CD4-positive, CD25-positive, alpha-beta regulatory T cell (primary cell): ENCODE data around the gene VN1R5. TPM values are rescaled to one million over a fixed set of nuclear protein-coding genes. Genes with fewer than 3 reads are reported as not detected.
A peak's percentile ranks its signal among the peaks of the same experiment; 100 is the strongest.
"Not testable (repeated sequence)": the region's sequence is repeated elsewhere in the genome, so short reads cannot be mapped to it uniquely, and the experiment has no call there.

Source experiments
- ATAC-seq, 2 donors: fragments of 150-1000 bp; cut with Tn5 transposase; one replicate each; pipeline ENCODE4 v1.10.0; 2021; ENCODE audit warnings: low read depth in 2 of 2, moderate number of reproducible peaks in 2 of 2, moderate library complexity in 1 of 2
- DNase-seq, 3 donors: peaks; one replicate each; pipeline versions ENCODE4 v3.0.0 to v3.0.0-alpha.2; 2012 to 2022; ENCODE audit warnings: mixed read lengths in 1 of 3
- H3K27ac ChIP-seq: one replicate; pipeline ENCODE4 v1.7.0; 2013; ENCODE audit warnings: mild to moderate bottlenecking, low read length; ENCODE audit not compliant: insufficient read depth, poor library complexity, severe bottlenecking
- H3K27me3 ChIP-seq: one replicate; pipeline ENCODE4 v1.7.0; 2013; ENCODE audit warnings: low read length; ENCODE audit not compliant: control insufficient read depth, insufficient read depth
- H3K36me3 ChIP-seq: one replicate; pipeline ENCODE4 v1.7.0; 2013; ENCODE audit warnings: mild to moderate bottlenecking, low read length, moderate library complexity; ENCODE audit not compliant: control insufficient read depth, insufficient read depth
- H3K4me1 ChIP-seq: 2 replicates; pipeline ENCODE4 v1.7.0; 2013; ENCODE audit warnings: mild to moderate bottlenecking, low read length; ENCODE audit not compliant: insufficient read depth, control insufficient read depth, poor library complexity, severe bottlenecking
- H3K4me3 ChIP-seq: one replicate; pipeline ENCODE4 v1.7.0; 2013; ENCODE audit warnings: low read depth, mild to moderate bottlenecking, low read length, moderate library complexity
- H3K9me3 ChIP-seq, 2 experiments: 1 replicate in 1 of 2; 2 replicates in 1 of 2; pipeline ENCODE4 v1.7.0; 2013; ENCODE audit warnings: low read length in 2 of 2, mild to moderate bottlenecking in 1 of 2, moderate library complexity in 1 of 2; ENCODE audit not compliant: control insufficient read depth in 2 of 2
- H3K27ac Mint-ChIP-seq, 3 donors: one replicate each; pipeline ENCODE4 v1.8.0; 2020 to 2022; ENCODE audit warnings: mild to moderate bottlenecking in 3 of 3, mixed read lengths in 3 of 3, moderate library complexity in 2 of 3
- H3K27me3 Mint-ChIP-seq: one replicate; pipeline ENCODE4 v1.8.0; 2022; ENCODE audit warnings: mild to moderate bottlenecking, mixed read lengths
- H3K36me3 Mint-ChIP-seq: one replicate; pipeline ENCODE4 v1.8.0; 2020; ENCODE audit warnings: mixed read lengths
- H3K4me1 Mint-ChIP-seq, 4 donors: one replicate each; pipeline ENCODE4 v1.8.0; 2020 to 2022; ENCODE audit warnings: mixed read lengths in 4 of 4, mild to moderate bottlenecking in 1 of 4
- H3K4me3 Mint-ChIP-seq, 4 donors: one replicate each; pipeline ENCODE4 v1.8.0; 2020 to 2022; ENCODE audit warnings: mild to moderate bottlenecking in 4 of 4, mixed read lengths in 4 of 4, moderate library complexity in 3 of 4
- H3K9me3 Mint-ChIP-seq, 7 donors: one replicate each; pipeline ENCODE4 v1.8.0; 2020 to 2022; ENCODE audit warnings: mixed read lengths in 7 of 7, mild to moderate bottlenecking in 3 of 7, moderate library complexity in 2 of 7
- polyA plus RNA-seq, 4 donors: library from polyadenylated mRNA; unstranded; fragments of 300-500 nt; fragmentation: Illumina TruSeq; gene quantifications; one replicate each; pipeline ENCODE4 v1.2.3, GENCODE V29; 2021
- total RNA-seq: library from RNA; stranded (reverse); gene quantifications from one replicate; pipeline ENCODE4 v1.2.3, GENCODE V29; 2022

VN1R5 gene
- total and polyA plus RNA-seq, 5 donors from 2014 or later: not detected

- no peak overlapping the region for H3K27ac ChIP-seq
- ATAC-seq: no peak
- Mint-ChIP-seq H3K9me3 (peaks cover 0 to 28% (median 8%) of the 10 kb centered on the region in 7 donors), H3K4me1 (peaks cover 0 to 6% (median 0%) of the 10 kb centered on the region in 4 donors), H3K27ac (no peak overlapping the region), H3K27me3 (no peaks in the 10 kb centered on the region), H3K36me3 (peaks cover 7% of the 10 kb centered on the region), H3K4me3 (no peak overlapping the region)
- H3K36me3 ChIP-seq: no peaks in the 10 kb centered on the region
- no peaks in the 10 kb centered on the region for H3K27me3 ChIP-seq
- no peak for DNase-seq
- H3K4me3 ChIP-seq: no peak overlapping the region
- peaks cover 0 to 9% of the 10 kb centered on the region in 2 experiments for H3K9me3 ChIP-seq
- H3K4me1 ChIP-seq: no peaks in the 10 kb centered on the region
Measured at GRCh38 chr1:247274605-247275256, 18.9 kb downstream of the VN1R5 start.

DNA sequence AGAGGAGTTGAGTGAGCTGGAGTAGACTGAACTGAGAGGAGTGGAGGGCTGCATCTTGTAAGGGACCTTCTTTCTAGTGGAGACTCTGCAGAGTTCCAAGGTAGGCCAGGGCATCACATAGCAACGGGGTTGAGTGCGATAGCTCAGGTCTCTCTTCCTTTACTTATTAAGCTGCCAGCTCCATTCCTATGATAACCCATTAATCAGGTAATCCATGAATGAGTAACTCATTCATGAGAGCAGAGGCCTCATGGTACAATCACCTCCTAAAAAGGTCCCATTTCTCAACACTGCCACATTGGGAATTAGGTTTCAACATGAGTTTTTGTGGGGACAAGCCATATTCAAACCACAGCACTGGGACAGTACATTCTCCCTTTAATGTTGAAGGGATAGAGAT lies 21.3 kb downstream of the VN1R5 start:
- H3K27me3 Mint-ChIP-seq: no peaks in the 10 kb centered on the region
- no peak overlapping the region for H3K4me3 Mint-ChIP-seq
- Histone ChIP-seq H3K36me3 (no peaks in the 10 kb centered on the region), H3K4me1 (no peaks in the 10 kb centered on the region), H3K9me3 (no peaks in the 10 kb centered on the region), H3K4me3 (no peak overlapping the region), H3K27me3 (no peaks in the 10 kb centered on the region), H3K27ac (no peak overlapping the region)
- H3K4me1 Mint-ChIP-seq: peaks cover 0 to 6% (median under 1%) of the 10 kb centered on the region in 4 donors
- peaks cover 0 to 11% (median 3%) of the 10 kb centered on the region in 7 donors for H3K9me3 Mint-ChIP-seq
- DNase-seq (no peak), ATAC-seq (no peak)
- H3K36me3 Mint-ChIP-seq: peaks cover 7% of the 10 kb centered on the region
- H3K27ac Mint-ChIP-seq: no peak overlapping the region

GRCh38 chr1:247281001-247281574 lies 25.2 kb downstream of the VN1R5 start:
- DNase-seq (no peak), ATAC-seq (no peak)
- H3K4me1 Mint-ChIP-seq: peaks cover 0 to 2% (median under 1%) of the 10 kb centered on the region in 4 donors
- no peaks in the 10 kb centered on the region for H3K36me3 ChIP-seq
- H3K9me3 ChIP-seq: peaks cover 0 to 1% of the 10 kb centered on the region in 2 experiments
- no peak overlapping the region for H3K27ac ChIP-seq
- H3K4me3 ChIP-seq: no peak overlapping the region
- H3K27me3 ChIP-seq: no peaks in the 10 kb centered on the region
- no peak overlapping the region for H3K4me3 Mint-ChIP-seq
- peaks cover 0 to 7% (median 2%) of the 10 kb centered on the region in 7 donors for H3K9me3 Mint-ChIP-seq
- peaks cover under 1% of the 10 kb centered on the region for H3K36me3 Mint-ChIP-seq
- H3K27me3 Mint-ChIP-seq: no peaks in the 10 kb centered on the region
- H3K27ac Mint-ChIP-seq: no peak overlapping the region
- H3K4me1 ChIP-seq: no peaks in the 10 kb centered on the region

DNA sequence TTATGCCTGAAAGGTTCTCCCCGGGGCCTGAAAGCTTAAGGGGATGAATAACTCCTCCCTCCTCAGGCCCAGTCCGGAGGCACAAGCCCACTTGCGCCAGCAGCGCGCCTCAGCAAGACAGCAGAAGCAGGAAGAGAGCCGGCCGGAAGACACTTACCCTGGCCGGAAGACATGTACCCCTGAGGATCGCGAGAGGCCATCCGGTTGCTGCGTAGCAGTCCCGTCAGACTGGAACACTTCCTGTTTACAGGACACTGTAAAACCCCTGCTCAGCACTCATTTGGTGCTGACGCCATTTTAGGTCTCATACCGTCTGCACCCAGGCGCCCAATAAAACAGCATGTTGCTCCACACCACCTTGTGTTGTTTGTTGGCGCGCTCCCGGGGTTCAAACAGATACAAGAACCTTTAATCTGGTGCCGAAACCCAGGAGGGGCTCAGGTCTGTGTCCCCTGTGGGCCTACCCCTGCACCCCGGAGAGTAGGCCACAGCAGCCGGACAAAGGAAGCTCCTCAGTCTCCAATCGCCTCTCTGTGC lies 30.3 kb downstream of the VN1R5 start:
- Mint-ChIP-seq H3K4me1 (peaks cover 0 to 2% (median 0%) of the 10 kb centered on the region in 4 donors), H3K4me3 (no peak overlapping the region), H3K27me3 (no peaks in the 10 kb centered on the region), H3K9me3 (peaks cover 0 to 17% (median 8%) of the 10 kb centered on the region in 7 donors), H3K27ac (no peak overlapping the region), H3K36me3 (no peaks in the 10 kb centered on the region)
- no peaks in the 10 kb centered on the region for H3K4me1 ChIP-seq
- no peaks in the 10 kb centered on the region for H3K36me3 ChIP-seq
- H3K27me3 ChIP-seq: no peaks in the 10 kb centered on the region
- DNase-seq (no peak), ATAC-seq (no peak)
- H3K9me3 ChIP-seq: peaks cover 0 to 7% of the 10 kb centered on the region in 2 experiments
- H3K4me3 ChIP-seq: no peak overlapping the region
- no peak overlapping the region for H3K27ac ChIP-seq

DNA sequence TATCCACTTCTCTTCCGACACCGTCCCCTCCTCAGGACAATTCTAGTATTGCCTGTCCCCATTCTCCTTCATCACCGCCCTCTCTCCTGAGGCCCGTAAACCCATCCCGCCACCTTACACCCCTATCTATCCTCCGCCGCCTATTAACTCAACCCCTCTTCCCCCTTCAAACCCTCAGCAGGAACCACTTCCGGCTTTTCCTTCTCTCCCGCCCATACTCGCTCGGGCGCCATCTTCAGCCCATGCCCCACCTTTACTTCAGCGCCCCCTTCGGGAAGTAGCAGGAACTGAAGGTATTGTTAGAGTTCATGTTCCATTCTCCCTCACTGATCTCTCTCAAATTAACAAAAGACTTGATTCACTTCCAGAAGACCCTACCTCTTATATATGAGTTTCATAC lies 31.6 kb downstream of the VN1R5 start:
- Histone ChIP-seq H3K27ac (no peak overlapping the region), H3K27me3 (no peaks in the 10 kb centered on the region), H3K4me1 (no peaks in the 10 kb centered on the region), H3K4me3 (no peak overlapping the region), H3K36me3 (no peaks in the 10 kb centered on the region), H3K9me3 (peaks cover 0 to 7% of the 10 kb centered on the region in 2 experiments)
- Mint-ChIP-seq H3K36me3 (no peaks in the 10 kb centered on the region), H3K27me3 (no peaks in the 10 kb centered on the region), H3K27ac (no peak overlapping the region), H3K4me1 (no peaks in the 10 kb centered on the region), H3K4me3 (no peak overlapping the region), H3K9me3 (peaks cover 0 to 17% (median 8%) of the 10 kb centered on the region in 7 donors)
- no peak for ATAC-seq
- DNase-seq: no peak

- no peaks in the 10 kb centered on the region for H3K4me1 Mint-ChIP-seq
Measured at GRCh38 chr1:247288341-247288740, 32.5 kb downstream of the VN1R5 start.

DNA sequence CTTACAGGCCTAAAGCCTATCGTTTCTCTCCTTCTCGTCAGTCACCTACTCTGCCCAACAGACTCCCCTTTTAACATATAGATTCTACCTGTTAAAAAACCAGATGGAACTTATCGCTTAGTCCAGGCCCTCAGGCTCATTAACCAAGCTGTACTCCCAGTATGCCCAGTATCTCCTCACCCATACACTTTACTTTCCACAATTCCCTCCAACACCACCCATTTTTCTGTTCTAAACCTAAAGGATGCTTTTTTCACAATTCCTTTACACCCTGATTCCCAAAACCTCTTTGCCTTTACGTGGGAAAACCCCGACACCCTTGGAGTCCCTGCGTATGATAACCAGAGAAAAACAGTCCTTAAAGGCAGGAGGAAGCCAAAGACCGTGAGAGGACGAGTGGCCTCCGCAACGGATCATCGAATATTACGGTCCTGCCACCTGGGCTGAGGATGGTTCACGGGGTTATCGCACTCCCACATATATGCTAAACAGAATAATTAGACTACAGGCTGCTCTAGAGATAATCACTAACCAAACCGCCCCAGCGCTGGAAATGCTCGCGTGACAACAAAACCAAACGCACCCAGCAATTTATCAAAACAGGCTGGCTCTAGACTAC lies 33.5 kb downstream of the VN1R5 start:
- H3K4me1 Mint-ChIP-seq, H3K4me1 ChIP-seq, H3K27me3 ChIP-seq, H3K27ac Mint-ChIP-seq, H3K27me3 Mint-ChIP-seq, H3K27ac ChIP-seq, H3K4me3 Mint-ChIP-seq, H3K36me3 Mint-ChIP-seq, H3K4me3 ChIP-seq, H3K36me3 ChIP-seq, H3K9me3 ChIP-seq, ATAC-seq, DNase-seq: not testable (repeated sequence)
- peaks cover 0 to 17% (median 8%) of the 10 kb centered on the region in 7 donors for H3K9me3 Mint-ChIP-seq

More at GRCh38 chr1:247288341-247288740, 32.5 kb downstream of the VN1R5 start:
- peaks cover 0 to 7% of the 10 kb centered on the region in 2 experiments for H3K9me3 ChIP-seq
- no peak overlapping the region for H3K27ac ChIP-seq
- H3K9me3 Mint-ChIP-seq: peaks cover 0 to 17% (median 8%) of the 10 kb centered on the region in 7 donors
- H3K36me3 Mint-ChIP-seq: no peaks in the 10 kb centered on the region
- H3K36me3 ChIP-seq: no peaks in the 10 kb centered on the region
- no peaks in the 10 kb centered on the region for H3K27me3 ChIP-seq
- H3K27me3 Mint-ChIP-seq: no peaks in the 10 kb centered on the region
- DNase-seq (no peak), ATAC-seq (no peak)
- no peaks in the 10 kb centered on the region for H3K4me1 ChIP-seq
- no peak overlapping the region for H3K4me3 Mint-ChIP-seq
- peak overlapping the region in 1 of 3 donors; percentile 67 for H3K27ac Mint-ChIP-seq
- no peak overlapping the region for H3K4me3 ChIP-seq
